Upper lobe of left lung (tissue), 6 donors: ENCODE data around the gene DCAF10. TPM values are rescaled to one million over a fixed set of nuclear protein-coding genes. Genes with fewer than 3 reads are reported as not detected.
"Not testable (repeated sequence)": the region's sequence is repeated elsewhere in the genome, so short reads cannot be mapped to it uniquely, and the experiment has no call there.

Source experiments
- ATAC-seq, 2 donors: fragments of 200-7000 bp; cut with Tn5 transposase; one replicate each; pipeline ENCODE4 v1.9.1; 2022; ENCODE audit warnings: mild to moderate bottlenecking in 2 of 2, moderate library complexity in 2 of 2; ENCODE audit not compliant: low FRiP score in 2 of 2
- DNase-seq, 2 donors: peaks; one replicate each; pipeline ENCODE4 v3.0.0-alpha.2; 2019 to 2020
- H3K27ac ChIP-seq, 4 donors: fragments of 200-600 bp; sonication (generic); one replicate each; pipeline ENCODE4 v1.5.1; 2016 to 2019
- H3K27me3 ChIP-seq, 4 donors: fragments of 200-600 bp; sonication (generic); one replicate each; pipeline ENCODE4 v1.5.1; 2017 to 2019
- H3K36me3 ChIP-seq, 4 donors: fragments of 200-600 bp; sonication (generic); one replicate each; pipeline ENCODE4 v1.5.1; 2016 to 2019
- H3K4me1 ChIP-seq, 4 donors: fragments of 200-600 bp; sonication (generic); one replicate each; pipeline ENCODE4 v1.5.1; 2018 to 2019
- H3K4me3 ChIP-seq, 4 donors: fragments of 200-600 bp; sonication (generic); one replicate each; pipeline ENCODE4 v1.5.1; 2017 to 2019; ENCODE audit warnings: mild to moderate bottlenecking in 2 of 4, moderate library complexity in 1 of 4
- H3K9me3 ChIP-seq, 4 donors: fragments of 200-600 bp; sonication (generic); one replicate each; pipeline ENCODE4 v1.5.1; 2018 to 2019
- CTCF ChIP-seq, 6 experiments: fragments of 450-650 bp in 4 of 6; fragments of 200-600 bp in 2 of 6; sonication (generic) in 2 of 6; IDR thresholded peaks; one replicate each; pipeline ENCODE4 v1.5.1; 2016 to 2019; ENCODE audit warnings: antibody characterized with exemption in 6 of 6
- EP300 ChIP-seq, 4 donors: sonication (generic); formaldehyde crosslinking; IDR thresholded peaks; one replicate each; pipeline ENCODE4 v1.5.1; 2017; ENCODE audit warnings: antibody characterized with exemption in 4 of 4, control low read depth in 2 of 4
- POLR2A ChIP-seq, 4 donors: fragments of 450-650 bp; IDR thresholded peaks; one replicate each; pipeline ENCODE4 v1.5.1; 2016 to 2017; ENCODE audit warnings: antibody characterized with exemption in 4 of 4, mild to moderate bottlenecking in 2 of 4
- POLR2AphosphoS5 ChIP-seq, 2 donors: sonication (generic); formaldehyde crosslinking; IDR thresholded peaks; one replicate each; pipeline ENCODE4 v1.5.1; 2017; ENCODE audit warnings: antibody characterized with exemption in 2 of 2
- WGBS, 2 donors: methylation state at CpG; one replicate each; pipeline ENCODE4 v1.1.5; 2017 to 2018; 5-methylcytosine and 5-hydroxymethylcytosine counted together
- total RNA-seq, 6 donors: library from RNA; depleted of rRNA in 4 of 6; stranded (reverse); fragments of >200 nt in 4 of 6; gene quantifications; one replicate each; pipeline versions ENCODE4 v1.1.0 to v1.2.1, GENCODE V29; 2016 to 2021
- donor health status: DM: no; HTN: no; CAD: no; lungs with moderate emphysema.
- donor health status: DM: no; HTN: yes; CAD: no; lungs with severe emphysema.

DCAF10 gene
- total RNA-seq, 6 donors from 2014 or later: 19.0 to 42.7 (median 25.1) TPM

- DNase-seq: no peak
- no peak overlapping the region for H3K4me3 ChIP-seq
- H3K4me1 ChIP-seq: no peaks in the 10 kb centered on the region
- no peaks in the 10 kb centered on the region for H3K9me3 ChIP-seq
- 58 to 67% methylated on average over 2 of the region's 2 CpGs for WGBS, 2 donors
- H3K27me3 ChIP-seq: no peaks in the 10 kb centered on the region
- TF ChIP-seq EP300 (IDR thresholded peaks at IDR 0.05) (no peak), CTCF (IDR thresholded peaks at IDR 0.05) (no peak), POLR2A (IDR thresholded peaks at IDR 0.05) (no peak), POLR2AphosphoS5 (IDR thresholded peaks at IDR 0.05) (no peak)
- peaks cover 8 to 32% (median 16%) of the 10 kb centered on the region in 4 donors for H3K36me3 ChIP-seq
- H3K27ac ChIP-seq: no peak overlapping the region
- ATAC-seq: no peak
Measured at GRCh38 chr9:37818849-37819248, 18.3 kb downstream of the DCAF10 start.

GRCh38 chr9:37820142-37820541 is 19.5 kb downstream of the DCAF10 start:
- TF ChIP-seq CTCF (IDR thresholded peaks at IDR 0.05): no peak
- TF ChIP-seq POLR2AphosphoS5 (IDR thresholded peaks at IDR 0.05): no peak
- no peak for TF ChIP-seq EP300 (IDR thresholded peaks at IDR 0.05)
- TF ChIP-seq POLR2A (IDR thresholded peaks at IDR 0.05): no peak
- ATAC-seq (no peak), DNase-seq (no peak)
- 92 to 93% methylated on average over 5 of the region's 5 CpGs for WGBS, 2 donors
- H3K4me3 ChIP-seq: no peak overlapping the region
- no peaks in the 10 kb centered on the region for H3K27me3 ChIP-seq
- no peaks in the 10 kb centered on the region for H3K4me1 ChIP-seq
- no peaks in the 10 kb centered on the region for H3K9me3 ChIP-seq
- H3K36me3 ChIP-seq: peaks cover 8 to 38% (median 17%) of the 10 kb centered on the region in 4 donors
- H3K27ac ChIP-seq: no peak overlapping the region

GRCh38 chr9:37825174-37825573 is 24.6 kb downstream of the DCAF10 start:
- H3K27me3 ChIP-seq, ATAC-seq, H3K27ac ChIP-seq, H3K9me3 ChIP-seq, H3K4me1 ChIP-seq, DNase-seq, H3K4me3 ChIP-seq: not testable (repeated sequence)
- 96 to 100% methylated on average over 2 of the region's 2 CpGs for WGBS, 2 donors
- peaks cover 8 to 70% (median 22%) of the 10 kb centered on the region in 4 donors for H3K36me3 ChIP-seq

GRCh38 chr9:37827483-37828165 is 27.0 kb downstream of the DCAF10 start:
- H3K9me3 ChIP-seq: no peaks in the 10 kb centered on the region
- WGBS, 2 donors: 93 to 98% methylated on average over 4 of the region's 4 CpGs
- H3K27ac ChIP-seq: no peak overlapping the region
- ATAC-seq: no peak
- DNase-seq: no peak
- no peaks in the 10 kb centered on the region for H3K27me3 ChIP-seq
- H3K4me1 ChIP-seq: no peaks in the 10 kb centered on the region
- TF ChIP-seq POLR2A (IDR thresholded peaks at IDR 0.05) (no peak), EP300 (IDR thresholded peaks at IDR 0.05) (no peak), CTCF (IDR thresholded peaks at IDR 0.05) (no peak), POLR2AphosphoS5 (IDR thresholded peaks at IDR 0.05) (no peak)
- peaks cover 0 to 53% (median 15%) of the 10 kb centered on the region in 4 donors for H3K36me3 ChIP-seq
- H3K4me3 ChIP-seq: no peak overlapping the region

GRCh38 chr9:37835821-37836220 is 35.2 kb downstream of the DCAF10 start:
- TF ChIP-seq EP300 (IDR thresholded peaks at IDR 0.05) (no peak), POLR2A (IDR thresholded peaks at IDR 0.05) (no peak), CTCF (IDR thresholded peaks at IDR 0.05) (no peak), POLR2AphosphoS5 (IDR thresholded peaks at IDR 0.05) (no peak)
- ATAC-seq (no peak), DNase-seq (peak in 1 of 2 donors; percentile 67)
- peaks cover 0 to 5% (median 1%) of the 10 kb centered on the region in 4 donors for H3K36me3 ChIP-seq
- no peaks in the 10 kb centered on the region for H3K27me3 ChIP-seq
- no peak overlapping the region for H3K27ac ChIP-seq
- H3K9me3 ChIP-seq: no peaks in the 10 kb centered on the region
- H3K4me3 ChIP-seq: no peak overlapping the region
- WGBS, 2 donors: 97 to 98% methylated on average over 13 of the region's 13 CpGs
- no peaks in the 10 kb centered on the region for H3K4me1 ChIP-seq
